DND-41 (cell line): ENCODE results near the gene NAP1L4.

Experiments
- CTCF ChIP-seq: IDR thresholded peaks from 2 replicates; pipeline ENCODE4 v1.5.1; 2012; ENCODE audit warnings: borderline replicate concordance, low read length, moderate library complexity, mild to moderate bottlenecking; ENCODE audit not compliant: poor library complexity, severe bottlenecking; ENCODE audit errors: extremely low read depth
- EZH2 ChIP-seq: IDR thresholded peaks from 3 replicates; pipeline ENCODE4 v1.6.1; 2012; ENCODE audit warnings: borderline replicate concordance, low read depth, mild to moderate bottlenecking, moderate library complexity, low read length, inconsistent platforms; ENCODE audit not compliant: severe bottlenecking

DNA sequence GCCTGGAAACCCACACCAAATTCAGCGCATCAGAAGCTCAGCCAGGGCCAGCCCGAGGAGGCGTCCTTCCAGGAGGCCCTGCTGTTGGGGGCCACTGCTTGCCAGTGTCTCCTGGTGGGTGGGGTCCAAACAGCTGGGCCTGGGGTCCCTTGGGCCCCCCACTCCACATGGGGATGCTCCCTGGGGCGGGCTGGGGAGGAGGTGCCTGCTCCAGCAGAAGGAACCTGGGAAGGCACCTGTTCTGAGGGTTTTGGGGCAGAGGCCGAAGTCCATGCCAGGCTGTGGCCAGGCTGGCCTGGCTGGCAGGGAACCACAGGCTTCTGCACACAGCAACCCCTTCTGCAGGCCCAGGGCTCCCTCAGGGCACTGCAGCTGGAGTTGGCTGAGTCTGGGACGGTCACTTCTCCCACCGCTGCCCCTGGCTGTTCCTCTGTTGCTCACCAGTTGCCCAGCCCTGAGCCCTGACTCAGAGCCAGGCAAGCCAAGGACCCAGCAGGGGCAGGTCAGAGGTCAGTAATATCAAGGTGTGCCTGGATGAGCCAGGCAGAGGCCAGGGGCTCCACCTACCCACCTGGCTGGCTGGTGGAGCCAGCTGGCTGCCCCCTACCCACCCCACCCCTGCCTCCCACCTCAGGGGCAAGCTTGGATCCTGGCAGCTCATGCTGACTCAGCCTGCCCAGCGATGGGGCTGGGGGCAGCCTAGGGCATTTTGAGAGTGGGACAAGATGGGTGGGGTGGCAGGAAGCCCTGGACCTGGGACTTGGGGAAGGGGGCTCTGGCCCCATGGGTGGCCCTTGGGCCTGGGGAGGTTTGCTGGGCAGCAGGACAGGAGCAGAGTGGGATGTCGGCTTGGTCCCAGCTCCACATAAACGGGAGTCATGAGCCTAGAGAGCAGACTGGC is 51.0 kb downstream of the NAP1L4 start:
- TF ChIP-seq EZH2 = no peak
- no peak for TF ChIP-seq CTCF
